ENCODE data around the gene EPN1.

Gene EPN1

GRCh38 chr19:55661826-55662225 is 13.2 kb upstream of the EPN1 start:
- DNase-seq, result no peak

- no peak for DNase-seq
Measured at GRCh38 chr19:55663846-55664536, 11.0 kb upstream of the EPN1 start.

GRCh38 chr19:55666343-55667005 is 8.6 kb upstream of the EPN1 start:
- no peak for DNase-seq

- no peak for DNase-seq
Measured at GRCh38 chr19:55667006-55667381, 8.0 kb upstream of the EPN1 start.

GRCh38 chr19:55667511-55667910 is 7.5 kb upstream of the EPN1 start:
- no peak for DNase-seq

GRCh38 chr19:55667958-55668357 is 7.1 kb upstream of the EPN1 start:
- DNase-seq, result no peak

- DNase-seq, result no peak
Measured at GRCh38 chr19:55668603-55669348, 6.2 kb upstream of the EPN1 start.

- no peak for DNase-seq
Measured at GRCh38 chr19:55669418-55670279, 5.4 kb upstream of the EPN1 start.

- DNase-seq, result no peak
Measured at GRCh38 chr19:55670280-55671053, 4.6 kb upstream of the EPN1 start.

- no peak for DNase-seq
Measured at GRCh38 chr19:55671054-55671378, 4.0 kb upstream of the EPN1 start.

- no peak for DNase-seq
Measured at GRCh38 chr19:55672418-55672817, 2.6 kb upstream of the EPN1 start.

- no peak for DNase-seq
Measured at GRCh38 chr19:55673465-55673864, 1.6 kb upstream of the EPN1 start.

- no peak for DNase-seq
Measured at GRCh38 chr19:55673889-55674288, 1.1 kb upstream of the EPN1 start.

- no peak for DNase-seq
Measured at GRCh38 chr19:55674459-55674840, 576 bp upstream of the EPN1 start.

GRCh38 chr19:55675661-55676354 is 782 bp downstream of the EPN1 start:
- DNase-seq, result no peak

GRCh38 chr19:55676383-55676782 is 1.4 kb downstream of the EPN1 start:
- no peak for DNase-seq

GRCh38 chr19:55676889-55677505 is 2.0 kb downstream of the EPN1 start:
- DNase-seq, result no peak

- DNase-seq, result no peak
Measured at GRCh38 chr19:55677572-55678028, 2.6 kb downstream of the EPN1 start.

GRCh38 chr19:55678121-55678671 is 3.2 kb downstream of the EPN1 start:
- DNase-seq, result no peak

- DNase-seq, result no peak
Measured at GRCh38 chr19:55679343-55680257, 4.6 kb downstream of the EPN1 start.
